ENCODE data around the gene MYDGF.

MYDGF gene

DNA sequence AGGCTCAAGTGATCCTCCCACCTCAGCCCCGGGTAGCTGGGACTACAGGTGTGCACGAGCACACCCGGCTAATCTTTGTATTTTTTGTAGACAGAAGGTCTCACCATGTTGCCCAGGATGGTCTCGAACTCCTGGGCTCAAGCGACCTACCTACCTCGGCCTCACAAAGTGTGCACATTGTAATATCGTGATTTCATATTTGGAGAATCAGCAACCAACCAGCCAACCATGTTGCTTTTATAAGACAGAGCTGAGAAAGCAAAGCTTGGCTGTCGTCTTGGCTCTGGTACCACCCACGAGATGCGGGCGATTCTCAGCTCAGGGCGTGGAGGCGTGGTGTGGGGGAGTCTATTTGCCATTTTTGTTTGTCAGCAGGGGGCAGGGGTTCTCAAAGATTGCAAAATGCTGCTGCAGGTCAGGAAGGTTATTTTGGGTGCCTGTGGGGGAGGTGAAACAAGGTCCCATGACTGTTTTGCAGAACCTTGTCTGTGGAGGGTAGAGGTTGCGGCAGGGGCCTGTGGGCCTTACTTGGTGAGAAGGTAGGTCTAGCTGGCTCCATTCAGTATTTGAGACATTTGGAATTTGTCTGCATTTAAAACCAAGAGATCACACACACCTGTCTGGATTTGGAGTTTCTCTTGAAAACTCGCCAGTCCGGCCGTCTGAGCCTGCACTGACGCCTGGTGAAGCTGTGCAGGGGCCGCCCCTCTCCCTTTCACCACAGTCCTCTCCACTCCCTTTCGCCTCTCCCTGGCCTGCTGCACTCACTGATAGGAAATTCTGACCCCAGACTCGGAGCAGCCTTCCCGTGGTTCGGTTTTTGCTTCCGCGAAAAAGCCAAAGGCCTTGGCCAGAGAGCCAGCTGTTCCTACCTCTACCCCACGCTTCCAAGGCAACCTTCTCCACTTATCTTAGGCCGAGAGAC, 15.4 kb downstream of the MYDGF start:
- no peak for TF ChIP-seq POLR2A (IDR thresholded peaks at IDR 0.05; ENCODE audit: low read length)
- DNase-seq = no peak

DNA sequence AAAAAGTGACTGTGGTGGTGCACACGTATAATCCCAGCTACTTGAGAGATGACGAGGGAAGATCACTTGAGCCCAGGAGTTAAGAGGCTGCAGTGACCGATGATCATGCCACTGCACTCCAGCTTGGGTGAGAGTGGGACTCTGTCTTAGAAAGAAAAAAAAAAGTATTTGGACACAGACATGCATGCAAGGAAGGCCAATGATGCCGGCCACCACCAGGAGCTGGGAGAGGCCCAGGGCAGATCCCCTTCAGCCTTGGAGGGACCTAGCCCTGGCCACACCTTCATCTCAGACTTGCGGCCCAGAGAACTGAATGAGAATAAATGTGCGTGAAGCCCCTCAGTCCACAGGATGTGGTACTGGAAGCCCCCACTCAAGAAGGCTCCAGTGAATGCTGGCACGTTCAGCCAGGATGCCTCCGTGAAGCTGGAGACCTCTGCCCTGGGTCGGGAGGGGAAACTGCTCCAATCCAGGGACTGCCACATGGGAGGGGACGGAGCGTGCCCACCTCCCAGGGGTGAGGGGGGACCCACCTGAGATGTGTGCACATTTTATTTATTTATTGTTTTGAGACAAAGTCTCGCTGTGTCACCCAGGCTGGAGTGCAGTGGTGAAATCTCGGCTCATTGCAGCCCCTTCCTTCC, 16.2 kb downstream of the MYDGF start:
- TF ChIP-seq POLR2A (IDR thresholded peaks at IDR 0.05; ENCODE audit: low read length) = no peak
- TF ChIP-seq GATA1 (IDR thresholded peaks at IDR 0.05; ENCODE audit: low read depth, low read length) = no peak
- no peak for DNase-seq

DNA sequence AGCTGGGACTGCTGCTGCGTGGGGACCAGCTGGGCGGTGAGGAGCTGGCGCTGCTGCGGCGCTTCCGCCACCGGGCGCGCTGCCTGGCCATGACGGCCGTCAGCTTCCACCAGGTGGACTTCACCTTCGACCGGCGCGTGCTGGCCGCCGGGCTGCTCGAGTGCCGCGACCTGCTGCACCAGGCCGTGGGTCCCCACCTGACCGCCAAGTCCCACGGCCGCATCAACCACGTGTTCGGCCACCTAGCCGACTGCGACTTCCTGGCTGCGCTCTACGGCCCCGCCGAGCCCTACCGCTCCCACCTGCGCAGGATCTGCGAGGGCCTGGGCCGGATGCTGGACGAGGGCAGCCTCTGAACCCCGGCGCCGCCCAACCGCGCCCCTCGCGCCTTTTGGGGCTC, 18.1 kb downstream of the MYDGF start:
- TF ChIP-seq POLR2A (IDR thresholded peaks at IDR 0.05; ENCODE audit: low read length) (no peak), GATA1 (IDR thresholded peaks at IDR 0.05; ENCODE audit: low read depth, low read length) (no peak)
- DNase-seq = no peak

DNA sequence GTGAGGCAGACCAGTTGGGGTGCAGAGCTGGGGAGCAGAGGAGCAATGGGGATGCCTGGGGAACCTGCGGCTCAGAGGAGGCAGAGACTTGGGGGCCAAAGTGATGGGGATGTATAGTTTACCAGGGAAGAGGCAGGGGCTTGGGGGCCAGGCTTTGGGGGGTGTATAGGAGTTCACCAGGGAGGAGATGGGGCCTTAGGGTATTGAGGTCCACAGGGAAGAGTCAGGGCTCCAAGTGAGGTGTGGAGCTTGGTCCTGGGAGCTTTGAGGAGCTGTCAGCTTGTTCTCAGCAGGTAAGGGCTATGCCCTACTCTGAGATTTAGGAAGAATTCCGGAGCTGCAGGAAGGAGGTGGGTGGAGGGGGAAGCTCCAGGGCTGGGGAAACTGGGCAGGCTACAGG, 20.0 kb downstream of the MYDGF start:
- DNase-seq = no peak

DNA sequence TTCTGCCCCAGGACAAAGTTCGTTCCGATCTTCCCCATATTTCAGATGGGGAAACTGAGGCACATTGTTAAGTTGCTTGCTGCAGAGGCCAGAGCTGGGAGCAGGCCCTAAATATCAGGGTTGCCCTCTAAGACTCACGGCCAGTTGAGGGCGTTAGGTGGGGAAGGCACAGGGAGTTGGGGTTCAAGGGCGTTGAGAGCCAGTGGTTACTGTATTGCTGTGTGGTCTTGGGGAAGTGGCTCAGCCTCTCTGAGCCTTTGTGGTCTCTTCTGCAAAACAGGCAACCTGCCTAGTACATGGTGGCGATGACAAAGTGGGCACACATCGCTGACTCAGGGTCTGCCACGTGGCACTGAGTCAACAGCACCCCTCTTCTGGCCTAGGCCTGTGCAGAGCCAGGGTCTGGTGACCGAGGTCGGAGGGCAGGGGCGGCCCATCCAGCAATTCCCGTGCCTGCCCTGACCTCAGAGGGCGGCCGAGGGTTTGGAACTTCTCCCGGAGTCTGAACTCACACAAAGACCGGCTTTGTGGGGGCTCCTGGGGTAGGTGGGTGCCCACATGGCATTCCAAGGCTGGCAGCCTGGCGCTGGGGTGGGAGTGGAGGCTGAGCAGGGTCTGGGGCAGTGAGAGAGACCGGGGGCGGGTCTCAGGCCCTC, 20.6 kb downstream of the MYDGF start:
- no peak for DNase-seq
- TF ChIP-seq GATA1 (IDR thresholded peaks at IDR 0.05; ENCODE audit: low read depth, low read length) (no peak), POLR2A (IDR thresholded peaks at IDR 0.05; ENCODE audit: low read length) (no peak)

More for the DNA sequence above, 20.0 kb downstream of the MYDGF start:
- no peak for TF ChIP-seq GATA1 (IDR thresholded peaks at IDR 0.05; ENCODE audit: low read depth, low read length)

DNA sequence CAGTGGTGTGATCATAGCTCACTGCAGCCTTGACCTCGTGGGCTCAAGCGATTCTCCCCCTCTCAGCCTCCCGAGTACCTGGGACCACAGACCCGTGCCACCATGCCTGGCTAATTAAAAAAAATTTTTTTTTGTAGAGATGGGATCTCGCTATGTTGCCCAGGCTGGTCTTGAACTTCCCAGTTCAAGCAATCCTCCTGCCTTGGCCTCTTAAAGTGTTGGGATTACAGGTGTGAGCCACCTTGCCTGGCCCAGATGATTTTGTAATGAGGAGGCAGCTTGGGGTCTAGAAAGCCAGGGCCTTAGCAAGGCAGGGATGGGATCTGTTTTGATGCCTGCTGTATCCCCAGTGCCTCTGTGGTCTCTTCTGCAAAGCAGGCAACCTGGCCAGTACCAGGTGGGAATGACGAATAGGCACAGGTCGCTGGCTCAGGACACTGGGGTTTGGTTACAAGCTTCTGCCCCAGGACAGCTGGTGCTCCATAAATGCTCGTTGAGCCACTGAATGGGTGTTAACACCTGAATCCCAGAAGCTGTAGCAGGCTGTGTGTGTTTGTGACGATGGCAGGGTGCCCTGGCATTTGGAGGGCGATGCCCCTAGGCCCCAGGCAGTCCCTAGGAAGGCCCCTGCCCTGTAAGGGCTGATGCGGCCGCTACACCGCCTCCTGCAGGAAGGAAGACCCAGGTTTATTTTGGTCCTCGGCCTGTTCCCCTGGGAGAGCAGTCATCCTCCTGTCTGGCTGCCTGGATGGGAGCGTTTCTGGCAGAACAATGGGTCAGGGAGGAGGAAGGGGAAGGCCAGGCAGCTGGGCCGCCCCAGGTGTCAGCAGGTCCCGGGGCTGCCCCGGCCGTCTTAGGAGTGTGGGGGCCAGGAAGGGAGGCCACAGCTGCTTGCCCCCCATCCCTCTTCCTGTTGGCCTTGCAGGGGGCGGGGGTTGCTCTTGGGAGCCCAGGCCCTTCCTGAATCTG, 22.2 kb downstream of the MYDGF start:
- TF ChIP-seq POLR2A (IDR thresholded peaks at IDR 0.05; ENCODE audit: low read length) (no peak), GATA1 (IDR thresholded peaks at IDR 0.05; ENCODE audit: low read depth, low read length) (no peak)
- no peak for DNase-seq

DNA sequence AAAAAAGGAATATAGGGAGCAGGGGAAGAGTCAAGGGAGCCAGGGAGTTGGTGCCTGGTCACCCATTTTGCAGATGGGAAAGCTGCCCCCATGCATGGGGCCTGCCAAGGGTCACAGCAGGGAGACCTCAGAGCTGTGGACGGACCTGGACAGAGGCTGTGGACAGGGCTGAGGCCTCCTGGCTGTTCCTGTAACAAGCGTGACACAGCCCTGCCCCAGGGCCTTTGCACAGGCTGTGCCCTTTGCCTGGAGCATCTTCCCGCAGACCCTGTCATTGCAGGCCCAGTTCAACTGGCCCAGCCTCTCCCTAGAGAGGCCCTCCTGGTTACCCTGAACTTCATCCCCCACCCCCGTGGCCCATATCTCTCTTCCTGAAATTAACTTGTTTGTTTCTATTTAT, 24.4 kb downstream of the MYDGF start:
- no peak for TF ChIP-seq POLR2A (IDR thresholded peaks at IDR 0.05; ENCODE audit: low read length)
- TF ChIP-seq GATA1 (IDR thresholded peaks at IDR 0.05; ENCODE audit: low read depth, low read length) = no peak
- no peak for DNase-seq

DNA sequence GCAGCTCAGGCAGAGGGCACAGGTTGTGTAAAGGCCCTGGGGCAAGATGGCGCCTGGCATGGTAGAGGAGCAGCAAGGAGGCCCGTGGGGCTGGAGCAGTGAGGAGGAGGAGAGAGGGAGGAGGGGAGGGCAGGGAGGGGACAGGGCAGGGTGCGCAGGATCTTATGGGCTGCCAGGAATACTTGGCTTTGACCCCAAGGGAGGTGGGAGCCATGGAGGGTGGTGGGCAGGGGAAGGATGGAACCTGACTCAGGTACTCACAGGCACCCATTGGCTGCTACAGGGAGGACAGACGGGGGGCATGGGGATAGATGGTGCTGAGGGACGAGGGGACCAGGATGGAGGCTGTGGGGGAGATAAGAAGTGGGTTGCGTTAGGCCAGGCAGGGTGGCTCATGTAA, 27.5 kb downstream of the MYDGF start:
- no peak for DNase-seq
- no peak for TF ChIP-seq POLR2A (IDR thresholded peaks at IDR 0.05; ENCODE audit: low read length)
- no peak for TF ChIP-seq GATA1 (IDR thresholded peaks at IDR 0.05; ENCODE audit: low read depth, low read length)

DNA sequence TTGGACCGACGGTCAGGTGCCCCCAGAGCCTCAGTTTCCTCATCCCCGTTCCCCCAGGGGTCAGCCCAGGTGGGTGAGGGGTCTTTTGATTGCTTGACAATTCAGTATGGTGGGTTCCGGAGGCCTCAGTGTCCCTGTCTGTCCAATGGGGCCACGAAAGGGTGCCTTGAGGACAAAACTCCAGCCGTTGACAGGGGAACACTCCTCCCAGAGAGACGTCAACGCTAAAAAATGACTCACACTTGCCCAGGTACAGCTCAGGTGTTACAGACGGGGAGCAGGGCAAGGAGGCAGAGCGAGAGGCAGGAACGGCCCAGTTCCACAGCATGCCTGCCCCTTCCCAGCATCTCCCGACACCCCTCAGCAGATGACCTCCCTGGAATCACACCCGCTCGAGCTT, 29.0 kb downstream of the MYDGF start:
- no peak for DNase-seq
- TF ChIP-seq GATA1 (IDR thresholded peaks at IDR 0.05; ENCODE audit: low read depth, low read length) (no peak), POLR2A (IDR thresholded peaks at IDR 0.05; ENCODE audit: low read length) (no peak)

DNA sequence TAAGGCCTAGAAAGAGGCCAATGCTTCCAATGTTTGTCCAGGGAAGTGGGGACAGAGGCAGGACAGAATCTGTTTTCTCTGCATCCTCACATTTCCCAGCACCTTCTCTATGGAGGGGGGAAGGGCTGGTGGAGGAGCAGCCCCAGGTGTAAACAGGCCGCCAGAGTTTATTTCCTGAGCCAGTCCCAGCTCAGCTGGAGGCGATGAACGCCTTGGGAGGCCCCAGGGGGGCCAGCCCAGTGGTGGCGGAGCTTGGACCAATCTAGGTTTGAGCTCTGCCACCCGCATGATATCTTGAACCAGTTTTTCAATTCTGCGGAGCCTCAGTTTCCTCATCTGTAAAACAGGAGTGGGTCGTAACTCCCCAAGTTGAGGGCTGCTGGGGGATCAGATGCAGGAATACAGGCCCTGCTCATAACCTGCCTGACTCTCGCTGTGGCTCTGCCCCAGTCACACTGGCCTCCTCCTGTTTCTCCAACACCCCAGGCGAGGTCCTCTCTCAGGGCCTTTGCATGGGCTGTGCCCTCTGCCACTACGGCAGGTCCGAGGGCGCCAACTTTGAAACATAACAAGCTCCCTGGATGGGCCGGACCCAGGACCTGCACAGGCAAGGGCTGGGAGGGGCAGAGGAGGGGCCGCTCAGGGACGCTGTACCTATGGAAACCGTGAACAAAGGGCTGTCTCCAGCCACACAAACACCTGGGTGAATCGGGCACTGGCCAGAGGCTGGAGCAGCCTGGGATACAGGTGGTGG, 29.7 kb downstream of the MYDGF start:
- TF ChIP-seq POLR2A (IDR thresholded peaks at IDR 0.05; ENCODE audit: low read length) (no peak), GATA1 (IDR thresholded peaks at IDR 0.05; ENCODE audit: low read depth, low read length) (no peak)
- no peak for DNase-seq

DNA sequence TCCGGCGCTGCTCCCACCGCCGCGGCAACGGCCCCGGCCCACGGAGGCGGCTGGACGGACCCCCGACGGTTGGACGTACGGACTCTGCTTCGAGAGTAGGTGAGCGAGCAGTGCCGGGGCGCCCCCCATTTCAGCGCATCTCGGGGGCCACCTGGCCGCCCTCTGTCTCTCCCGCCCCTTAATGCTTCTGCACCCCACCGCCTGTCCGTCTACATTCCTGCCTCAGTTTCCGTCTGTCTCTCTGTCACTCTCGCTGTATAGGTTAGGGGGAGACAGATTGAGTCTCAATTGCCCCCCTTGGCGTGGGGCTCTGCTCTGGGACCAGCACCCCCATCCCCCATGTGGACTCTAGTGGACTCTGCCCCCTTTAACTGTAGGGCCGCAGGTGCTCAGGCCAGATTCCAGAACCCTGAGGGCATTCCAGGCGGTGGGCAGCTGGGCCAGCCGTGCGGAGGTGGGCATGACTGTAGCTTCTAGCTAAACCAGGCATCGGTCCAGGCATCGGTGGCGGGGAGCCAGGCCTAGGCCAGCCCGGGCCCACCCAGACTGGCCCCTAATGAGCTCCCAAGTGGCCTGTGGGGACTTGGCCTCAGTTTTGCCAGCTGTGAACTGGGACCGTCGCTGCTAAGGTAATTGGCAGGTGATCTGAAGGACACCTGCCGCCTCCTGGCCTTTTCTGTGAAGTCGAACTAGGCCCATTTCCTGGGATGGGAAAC, 30.5 kb downstream of the MYDGF start:
- DNase-seq = peak in 1 of 2 experiments; percentile 48
- TF ChIP-seq GATA1 (IDR thresholded peaks at IDR 0.05; ENCODE audit: low read depth, low read length) = no peak
- TF ChIP-seq POLR2A (IDR thresholded peaks at IDR 0.05; ENCODE audit: low read length) = no peak

DNA sequence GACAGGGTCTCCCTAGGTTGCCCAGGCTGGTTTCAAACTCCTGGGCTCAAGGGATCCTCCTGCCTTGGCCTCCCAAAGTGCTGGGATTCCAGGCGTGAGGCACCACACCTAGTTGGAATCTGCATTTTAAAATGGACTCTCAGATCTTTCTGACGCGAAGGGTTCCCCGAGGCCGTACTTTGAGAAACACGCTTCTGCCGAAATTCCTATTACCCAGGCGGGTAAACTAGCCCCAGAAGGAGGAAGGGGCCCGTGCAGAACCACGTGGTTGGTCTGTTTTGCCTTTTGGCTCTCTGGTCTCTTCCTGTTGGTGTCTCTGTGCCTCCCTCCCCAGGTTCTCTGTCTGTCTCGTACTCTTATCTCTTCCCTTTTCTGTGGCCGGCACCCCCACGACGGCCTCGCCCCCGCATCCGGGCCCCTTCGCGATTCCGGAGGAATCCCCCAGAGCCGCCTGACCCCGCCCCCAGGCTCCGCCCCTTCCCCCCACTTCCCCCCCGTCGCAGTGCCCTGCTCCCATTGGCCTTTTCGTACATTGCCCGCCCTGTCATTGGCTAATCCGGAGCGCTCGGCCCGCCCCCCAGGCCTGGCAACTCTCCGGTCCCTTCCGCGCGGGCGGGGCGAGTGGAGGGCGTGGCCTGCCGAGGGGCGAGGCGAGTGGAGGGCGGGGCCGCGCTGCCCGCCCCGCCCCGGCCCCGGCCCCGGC, 31.2 kb downstream of the MYDGF start, which contains the start of gene TNFAIP8L1:
Gene TNFAIP8L1 (plus strand): TSS at position 689 of the 703 bp plus-strand sequence. CDS start 12,354 bp downstream, outside the sequence.
- peak; percentile 97 to 99 for DNase-seq
- peak; percentile 28 for TF ChIP-seq POLR2A (IDR thresholded peaks at IDR 0.05; ENCODE audit: low read length)
- TF ChIP-seq GATA1 (IDR thresholded peaks at IDR 0.05; ENCODE audit: low read depth, low read length) = no peak
